ENCODE data around the gene NHERF2.

NHERF2 gene

DNA sequence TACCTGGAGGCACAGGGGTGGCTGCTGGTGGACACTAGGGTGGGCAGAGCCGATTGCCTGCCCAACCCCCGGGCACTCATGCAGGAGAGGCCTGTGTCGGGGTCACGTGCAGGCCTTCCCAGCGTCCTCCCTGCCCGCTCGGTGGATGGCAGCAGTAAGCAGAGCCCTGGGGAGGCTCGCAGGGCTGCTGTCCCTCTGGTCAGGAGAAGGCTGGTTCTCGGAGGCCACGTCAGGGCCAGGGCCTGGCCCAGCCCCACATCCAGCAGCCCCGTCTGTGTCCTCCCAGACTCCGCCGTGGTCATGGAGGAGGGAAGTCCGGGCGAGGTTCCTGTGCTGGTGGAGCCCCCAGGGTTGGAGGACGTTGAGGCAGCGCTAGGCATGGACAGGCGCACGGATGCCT is 56.7 kb downstream of the NHERF2 start:
- no peak for DNase-seq (ENCODE audit: low read depth)

DNA sequence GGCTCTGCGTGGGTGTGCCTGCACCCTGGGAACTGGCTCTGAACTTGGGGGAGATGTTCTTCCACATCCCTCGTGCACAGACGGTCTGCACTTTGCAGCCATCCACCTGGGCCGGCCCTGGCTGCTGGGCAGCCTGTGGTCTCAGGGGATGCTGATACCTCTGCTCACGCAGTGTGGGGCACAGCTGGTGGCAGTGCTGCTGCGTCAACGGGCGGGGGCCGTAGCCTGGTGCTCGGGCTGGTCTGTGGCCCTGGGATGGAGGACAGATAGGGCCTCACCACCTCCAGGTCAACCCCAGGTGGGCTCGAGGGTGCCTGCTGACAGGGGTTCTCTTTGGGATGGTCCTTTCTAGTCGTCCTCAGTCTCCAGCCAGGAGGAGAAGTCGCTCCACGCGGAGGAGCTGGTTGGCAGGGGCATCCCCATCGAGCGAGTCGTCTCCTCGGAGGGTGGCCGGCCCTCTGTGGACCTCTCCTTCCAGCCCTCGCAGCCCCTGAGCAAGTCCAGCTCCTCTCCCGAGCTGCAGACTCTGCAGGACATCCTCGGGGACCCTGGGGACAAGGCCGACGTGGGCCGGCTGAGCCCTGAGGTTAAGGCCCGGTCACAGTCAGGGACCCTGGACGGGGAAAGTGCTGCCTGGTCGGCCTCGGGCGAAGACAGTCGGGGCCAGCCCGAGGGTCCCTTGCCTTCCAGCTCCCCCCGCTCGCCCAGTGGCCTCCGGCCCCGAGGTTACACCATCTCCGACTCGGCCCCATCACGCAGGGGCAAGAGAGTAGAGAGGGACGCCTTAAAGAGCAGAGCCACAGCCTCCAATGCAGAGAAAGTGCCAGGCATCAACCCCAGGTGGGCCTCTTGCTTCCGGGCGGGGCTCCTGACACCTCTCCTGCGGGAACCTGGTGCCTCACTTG is 57.4 kb downstream of the NHERF2 start:
- no peak for DNase-seq (ENCODE audit: low read depth)

DNA sequence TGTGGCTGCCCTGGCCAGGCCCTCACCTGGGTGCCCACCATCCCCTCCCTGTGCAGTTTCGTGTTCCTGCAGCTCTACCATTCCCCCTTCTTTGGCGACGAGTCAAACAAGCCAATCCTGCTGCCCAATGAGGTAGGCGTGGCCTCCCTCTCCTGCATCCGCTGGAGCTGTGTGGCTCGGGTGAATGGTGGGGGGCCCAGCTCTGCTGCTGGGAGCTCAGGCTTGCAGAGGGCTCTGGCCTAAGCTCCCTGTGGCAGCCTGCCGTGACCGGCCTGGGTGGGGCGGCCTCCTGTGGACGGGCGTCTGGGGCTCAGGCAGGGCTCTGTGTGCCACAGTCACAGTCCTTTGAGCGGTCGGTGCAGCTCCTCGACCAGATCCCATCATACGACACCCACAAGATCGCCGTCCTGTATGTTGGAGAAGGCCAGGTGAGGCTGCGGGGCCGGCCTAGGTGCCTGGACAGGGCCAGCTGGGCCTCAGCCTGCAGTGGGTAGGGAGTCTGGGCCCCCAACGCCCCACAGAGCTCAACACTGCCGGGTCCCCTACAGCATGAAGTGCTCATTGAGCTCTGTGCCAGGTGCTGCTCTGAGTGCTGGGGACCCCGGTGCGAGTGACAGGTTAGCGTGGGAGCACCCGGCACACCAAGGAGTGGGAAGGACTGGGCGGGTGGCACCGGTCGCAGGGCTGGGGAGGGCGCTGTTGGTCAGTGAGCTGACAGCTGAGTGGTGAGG is 58.4 kb downstream of the NHERF2 start:
- no peak for DNase-seq (ENCODE audit: low read depth)

DNA sequence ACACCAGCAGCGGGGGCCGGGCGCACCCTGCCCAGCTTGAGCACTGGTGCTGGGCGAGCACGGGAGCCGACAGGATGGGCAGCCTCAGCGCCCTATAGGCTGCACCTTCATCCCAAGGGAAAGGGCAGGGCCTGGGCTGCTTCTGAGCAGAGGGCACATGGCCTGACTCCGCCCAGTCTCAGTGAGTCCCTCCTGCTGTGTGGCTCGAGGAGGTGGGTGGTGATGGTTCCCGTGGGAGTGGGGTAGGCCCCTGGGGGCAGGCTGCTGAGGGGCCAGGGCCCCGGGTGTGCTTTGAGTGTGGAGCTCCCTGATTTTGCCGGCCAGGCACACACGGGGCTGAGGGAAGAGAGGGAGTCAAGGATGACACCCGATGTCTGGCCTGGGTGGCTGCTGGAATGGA is 59.0 kb downstream of the NHERF2 start:
- DNase-seq (ENCODE audit: low read depth): no peak

DNA sequence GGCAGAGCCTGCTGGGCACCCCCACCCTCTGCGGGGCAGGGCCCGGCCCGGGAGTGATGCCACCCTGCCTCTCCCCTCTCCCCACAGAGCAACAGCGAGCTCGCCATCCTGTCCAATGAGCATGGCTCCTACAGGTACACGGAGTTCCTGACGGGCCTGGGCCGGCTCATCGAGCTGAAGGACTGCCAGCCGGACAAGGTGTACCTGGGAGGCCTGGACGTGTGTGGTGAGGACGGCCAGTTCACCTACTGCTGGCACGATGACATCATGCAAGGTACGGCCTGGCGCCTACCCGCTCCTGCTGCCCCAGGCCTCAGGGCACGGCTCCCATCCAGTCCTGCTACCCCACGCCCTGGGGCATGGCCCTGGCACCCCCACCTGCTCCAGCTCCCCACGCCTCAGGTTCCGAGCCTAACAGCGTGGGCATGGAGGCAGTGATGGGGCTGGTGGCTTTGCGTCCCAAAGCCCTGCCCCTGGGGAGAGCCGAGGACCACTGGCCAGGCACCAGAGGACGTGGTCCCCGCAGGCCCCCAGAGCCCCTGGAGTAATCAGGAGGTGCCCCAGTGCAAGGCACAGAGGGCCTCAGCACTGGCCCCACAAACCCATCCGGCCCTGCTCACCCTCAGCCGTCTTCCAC is 59.5 kb downstream of the NHERF2 start:
- no peak for DNase-seq (ENCODE audit: low read depth)

DNA sequence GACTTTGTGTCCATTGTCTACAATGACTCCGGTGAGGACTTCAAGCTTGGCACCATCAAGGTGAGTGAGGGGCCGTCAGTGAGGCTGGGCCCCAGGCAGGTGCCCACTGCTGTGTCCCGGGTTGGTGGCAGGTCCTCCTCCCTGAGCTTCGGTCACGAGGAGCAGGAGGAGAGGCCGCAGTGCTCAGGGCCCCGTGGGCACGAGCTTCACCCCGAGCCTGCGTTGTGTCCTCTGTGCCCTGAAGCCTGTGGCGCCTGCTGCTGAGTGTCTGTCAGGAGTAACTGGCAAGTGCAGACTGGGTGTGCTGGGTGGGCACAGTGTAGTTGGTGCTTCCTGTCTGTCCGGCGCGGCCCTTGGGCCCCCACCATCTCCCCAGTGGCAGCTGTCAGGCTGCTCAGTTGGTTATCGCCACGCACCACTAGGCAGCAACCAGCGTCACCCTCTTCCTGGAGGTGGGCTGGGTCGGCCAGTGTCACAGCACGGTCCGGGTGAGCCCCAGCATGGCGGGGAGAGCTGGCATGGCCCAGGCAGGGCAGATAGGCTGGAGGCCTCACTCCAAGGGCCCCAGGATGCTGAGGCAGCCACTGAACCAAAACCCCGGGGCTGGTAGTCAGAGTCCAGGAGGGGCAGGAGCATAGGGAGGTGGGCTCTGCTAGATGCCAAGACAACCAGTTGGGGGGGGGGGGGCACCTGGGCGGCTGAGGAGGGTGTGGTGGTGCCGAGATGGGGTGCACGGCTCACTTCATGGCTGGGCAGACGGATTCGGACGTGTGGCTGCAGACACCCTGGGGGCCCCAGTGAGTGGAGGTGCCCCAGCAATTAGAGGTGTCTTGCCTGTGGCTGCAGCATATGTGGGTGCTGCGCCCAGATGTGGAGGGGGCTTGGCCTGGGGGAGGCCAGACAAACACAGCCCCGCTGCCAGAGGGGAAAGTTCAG is 60.4 kb downstream of the NHERF2 start:
- DNase-seq (ENCODE audit: low read depth): no peak

DNA sequence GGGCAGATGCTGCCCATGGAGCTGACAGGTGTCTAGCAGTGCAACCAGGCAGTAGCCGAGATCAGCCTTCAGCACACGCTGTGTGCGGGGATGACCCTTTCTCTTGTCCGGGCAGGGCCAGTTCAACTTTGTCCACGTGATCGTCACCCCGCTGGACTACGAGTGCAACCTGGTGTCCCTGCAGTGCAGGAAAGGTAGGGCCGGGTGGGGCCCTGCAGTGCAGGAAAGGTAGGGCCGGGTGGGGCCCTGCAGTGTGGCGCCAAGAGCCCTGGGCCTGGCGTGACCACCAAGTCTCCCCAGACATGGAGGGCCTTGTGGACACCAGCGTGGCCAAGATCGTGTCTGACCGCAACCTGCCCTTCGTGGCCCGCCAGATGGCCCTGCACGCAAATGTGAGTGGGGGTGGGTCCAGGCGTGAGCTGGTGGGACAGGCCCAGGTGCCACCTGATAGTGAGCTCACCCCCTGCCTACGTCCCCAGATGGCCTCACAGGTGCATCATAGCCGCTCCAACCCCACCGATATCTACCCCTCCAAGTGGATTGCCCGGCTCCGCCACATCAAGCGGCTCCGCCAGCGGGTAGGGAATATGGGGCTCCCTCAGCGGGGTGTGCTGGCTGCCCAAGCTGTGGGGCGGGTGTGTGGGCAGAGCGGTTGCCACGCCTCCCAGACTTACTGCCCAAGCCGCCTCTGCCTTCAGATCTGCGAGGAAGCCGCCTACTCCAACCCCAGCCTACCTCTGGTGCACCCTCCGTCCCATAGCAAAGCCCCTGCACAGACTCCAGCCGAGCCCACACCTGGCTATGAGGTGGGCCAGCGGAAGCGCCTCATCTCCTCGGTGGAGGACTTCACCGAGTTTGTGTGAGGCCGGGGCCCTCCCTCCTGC is 61.3 kb downstream of the NHERF2 start:
- no peak for DNase-seq (ENCODE audit: low read depth)
